ENCODE results near the gene MPHOSPH9.
"Not testable (repeated sequence)": the region's sequence is repeated elsewhere in the genome, so short reads cannot be mapped to it uniquely, and the experiment has no call there.

Gene MPHOSPH9

GRCh38 chr12:123225443-123225842, 7.5 kb downstream of the MPHOSPH9 start:
- no peak for DNase-seq (ENCODE audit: low read depth in 3 of 3)

GRCh38 chr12:123223241-123223668, 9.7 kb downstream of the MPHOSPH9 start:
- DNase-seq (ENCODE audit: low read depth in 3 of 3): peak in 2 of 3 donors; percentile 43 to 52

GRCh38 chr12:123207815-123208214, 25.1 kb downstream of the MPHOSPH9 start:
- not testable (repeated sequence) for DNase-seq (ENCODE audit: low read depth in 3 of 3)

- not testable (repeated sequence) for DNase-seq (ENCODE audit: low read depth in 3 of 3)
These were observed 26.1 kb downstream of the MPHOSPH9 start for GRCh38 chr12:123206794-123207193.

GRCh38 chr12:123200414-123200813, 32.5 kb downstream of the MPHOSPH9 start:
- DNase-seq (ENCODE audit: low read depth in 3 of 3): no peak

GRCh38 chr12:123199936-123200335, 33.0 kb downstream of the MPHOSPH9 start:
- no peak for DNase-seq (ENCODE audit: low read depth in 3 of 3)

- DNase-seq (ENCODE audit: low read depth in 3 of 3): no peak
These were observed 45.3 kb downstream of the MPHOSPH9 start for GRCh38 chr12:123187637-123188036.

GRCh38 chr12:123180171-123180570, 52.8 kb downstream of the MPHOSPH9 start:
- no peak for DNase-seq (ENCODE audit: low read depth in 3 of 3)

- no peak for DNase-seq (ENCODE audit: low read depth in 3 of 3)
These were observed 61.0 kb downstream of the MPHOSPH9 start for GRCh38 chr12:123171967-123172366.

- no peak for DNase-seq (ENCODE audit: low read depth in 3 of 3)
These were observed 65.6 kb downstream of the MPHOSPH9 start for GRCh38 chr12:123167329-123167728.

- no peak for DNase-seq (ENCODE audit: low read depth in 3 of 3)
These were observed 67.4 kb downstream of the MPHOSPH9 start for GRCh38 chr12:123165537-123165936.

GRCh38 chr12:123164710-123165261, 68.2 kb downstream of the MPHOSPH9 start:
- no peak for DNase-seq (ENCODE audit: low read depth in 3 of 3)

GRCh38 chr12:123164222-123164621, 68.7 kb downstream of the MPHOSPH9 start:
- no peak for DNase-seq (ENCODE audit: low read depth in 3 of 3)

- no peak for DNase-seq (ENCODE audit: low read depth in 3 of 3)
These were observed 69.7 kb downstream of the MPHOSPH9 start for GRCh38 chr12:123163227-123163626.

GRCh38 chr12:123160801-123161487, 72.0 kb downstream of the MPHOSPH9 start:
- no peak for DNase-seq (ENCODE audit: low read depth in 3 of 3)

- no peak for DNase-seq (ENCODE audit: low read depth in 3 of 3)
These were observed 79.0 kb downstream of the MPHOSPH9 start for GRCh38 chr12:123153906-123154305.

GRCh38 chr12:123152833-123153232, 80.1 kb downstream of the MPHOSPH9 start:
- no peak for DNase-seq (ENCODE audit: low read depth in 3 of 3)

GRCh38 chr12:123151457-123152454, 81.2 kb downstream of the MPHOSPH9 start:
- DNase-seq (ENCODE audit: low read depth in 3 of 3): no peak

- DNase-seq (ENCODE audit: low read depth in 3 of 3): peak in 1 of 3 donors; percentile 36
These were observed 82.0 kb downstream of the MPHOSPH9 start, which contains the start of gene PITPNM2 for GRCh38 chr12:123150744-123151456. TSS of gene PITPNM2 (minus strand) at chr12:123151090. CDS start at chr12:123034590, 116,500 bp downstream.

- DNase-seq (ENCODE audit: low read depth in 3 of 3): no peak
These were observed 82.6 kb downstream of the MPHOSPH9 start for GRCh38 chr12:123150275-123150743.

GRCh38 chr12:123149501-123150274, 83.3 kb downstream of the MPHOSPH9 start:
- no peak for DNase-seq (ENCODE audit: low read depth in 3 of 3)

Data from stimulated activated CD4-positive, alpha-beta T cell treated with anti-CD3 and anti-CD28 coated beads, TNF-alpha, amount 100 ng/mL, for 48 hours (primary cell).